ENCODE data around the gene RSRP1. TPM values are rescaled to one million over a fixed set of nuclear protein-coding genes. Genes with fewer than 3 reads are reported as not detected.

The RSRP1 gene
- total and polyA plus RNA-seq, 2 of the 13 experiments (the other 11 are each of a cell fraction or from before 2014, with no cell fraction given), result 43.9 to 52.8 TPM

- CTCF ChIA-PET (ENCODE audit: low intra/inter-chr PET ratio, low total read pairs), result no interaction called here
- BruUV-seq (replicated peaks), result no TSS peak
- in situ Hi-C loops (cut with HindIII; ENCODE audit: extremely low pct_ligation_motif_present, low pct_unique_long_range_greater_than_20kb), result no loop called here
Measured at GRCh38 chr1:25238046-25238445, 9.2 kb downstream of the RSRP1 start.

More at GRCh38 chr1:25238046-25238445, 9.2 kb downstream of the RSRP1 start:
- Histone ChIP-seq H2AFZ (ENCODE audit: low read length) (no peak overlapping the region), H3K9ac (ENCODE audit: insufficient read depth, low read depth, low read length) (no peak overlapping the region), H3K36me3 (replicated peaks in 1 of 2; ENCODE audit: control insufficient read depth in 1 of 2, insufficient read depth in 2 of 2, low read length in 2 of 2) (peaks cover 0 to 12% of the 10 kb centered on the region in 2 experiments; a peak in 4 of 5 replicates), H3K4me3 (replicated peaks in 1 of 3; ENCODE audit: insufficient read depth in 1 of 3, low read depth in 2 of 3, low read length in 3 of 3) (no peak overlapping the region), H3K9me3 (ENCODE audit: low read length) (no peaks in the 10 kb centered on the region), H3K79me2 (ENCODE audit: insufficient read depth, low read length) (peaks cover 8% of the 10 kb centered on the region), H4K20me1 (ENCODE audit: insufficient read depth, low read length) (no peaks in the 10 kb centered on the region), H3K27ac (ENCODE audit: extremely low read length, insufficient read depth, low read length) (no peak overlapping the region), H3K4me2 (ENCODE audit: low read depth, low read length) (no peak overlapping the region), H3K4me1 (ENCODE audit: insufficient read depth, low read length) (peaks cover 33% of the 10 kb centered on the region), H3K27me3 (ENCODE audit: control insufficient read depth in 1 of 2, insufficient read depth in 2 of 2, low read length in 2 of 2) (no peaks in the 10 kb centered on the region)
- DNase-seq (ENCODE audit: low spot score) (no peak), FAIRE-seq (no peak), ATAC-seq (no peak)
- WGBS (ENCODE audit: low lambda C conversion rate), result 96% methylated on average over 11 of the region's 11 CpGs
- POLR2A ChIA-PET, result interaction anchor here (1.0 kb wide), 1 partner anchor 9 kb away, joined by 3 read pairs; the partner anchor contains the start of gene RSRP1
- intact Hi-C loops (cut with micrococcal nuclease; ENCODE audit: unreplicated experiment), result no loop called here
- TF ChIP-seq MTA1 (CRISPR knock-in tag; IDR thresholded peaks at IDR 0.05; ENCODE audit: borderline replicate concordance) (no peak), MXD1 (CRISPR knock-in tag; IDR thresholded peaks at IDR 0.05) (no peak), ZNF318 (CRISPR knock-in tag; IDR thresholded peaks at IDR 0.05) (no peak), SYNCRIP (IDR thresholded peaks at IDR 0.05; ENCODE audit: insufficient read depth, low read depth, low read length) (no peak), MAFF (IDR thresholded peaks at IDR 0.05; ENCODE audit: low read depth, low read length) (no peak)
- TF ChIP-seq, protein P1, sequence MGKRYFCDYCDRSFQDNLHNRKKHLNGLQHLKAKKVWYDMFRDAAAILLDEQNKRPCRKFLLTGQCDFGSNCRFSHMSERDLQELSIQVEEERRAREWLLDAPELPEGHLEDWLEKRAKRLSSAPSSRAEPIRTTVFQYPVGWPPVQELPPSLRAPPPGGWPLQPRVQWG (CRISPR knock-in tag; IDR thresholded peaks at IDR 0.05; ENCODE audit: borderline replicate concordance, low read depth), result no peak
- TF ChIP-seq, protein P2, sequence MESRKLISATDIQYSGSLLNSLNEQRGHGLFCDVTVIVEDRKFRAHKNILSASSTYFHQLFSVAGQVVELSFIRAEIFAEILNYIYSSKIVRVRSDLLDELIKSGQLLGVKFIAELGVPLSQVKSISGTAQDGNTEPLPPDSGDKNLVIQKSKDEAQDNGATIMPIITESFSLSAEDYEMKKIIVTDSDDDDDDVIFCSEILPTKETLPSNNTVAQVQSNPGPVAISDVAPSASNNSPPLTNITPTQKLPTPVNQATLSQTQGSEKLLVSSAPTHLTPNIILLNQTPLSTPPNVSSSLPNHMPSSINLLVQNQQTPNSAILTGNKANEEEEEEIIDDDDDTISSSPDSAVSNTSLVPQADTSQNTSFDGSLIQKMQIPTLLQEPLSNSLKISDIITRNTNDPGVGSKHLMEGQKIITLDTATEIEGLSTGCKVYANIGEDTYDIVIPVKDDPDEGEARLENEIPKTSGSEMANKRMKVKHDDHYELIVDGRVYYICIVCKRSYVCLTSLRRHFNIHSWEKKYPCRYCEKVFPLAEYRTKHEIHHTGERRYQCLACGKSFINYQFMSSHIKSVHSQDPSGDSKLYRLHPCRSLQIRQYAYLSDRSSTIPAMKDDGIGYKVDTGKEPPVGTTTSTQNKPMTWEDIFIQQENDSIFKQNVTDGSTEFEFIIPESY (CRISPR knock-in tag; IDR thresholded peaks at IDR 0.05), result peak; percentile 20; the same call in 1 of the 2 replicates
